GM23338 (cell line): ENCODE measurements around the gene KRTAP22-2. TPM values are rescaled to one million over a fixed set of nuclear protein-coding genes. Genes with fewer than 3 reads are reported as not detected.

Source experiments
- ATAC-seq: fragments of 200-7000 bp; cut with Tn5 transposase; 3 replicates; pipeline ENCODE4 v1.9.1; 2020
- DNase-seq: peaks from one replicate; pipeline ENCODE4 v3.0.0-alpha.2; 2015; ENCODE audit warnings: low spot score
- H2AFZ ChIP-seq: fragments of 200-600 bp; sonication (generic); 2 replicates; pipeline ENCODE4 v1.8.0; 2016; ENCODE audit warnings: antibody characterized with exemption, mild to moderate bottlenecking, moderate library complexity
- H3F3A ChIP-seq: fragments of 200-600 bp; sonication (generic); replicated peaks from 2 replicates; pipeline ENCODE4 v1.8.0; 2017; ENCODE audit warnings: antibody characterized with exemption, mixed run types, low read depth
- H3K27ac ChIP-seq: fragments of 200-600 bp; sonication (generic); 2 replicates; pipeline ENCODE4 v1.6.1; 2016; ENCODE audit warnings: low read depth
- H3K27me3 ChIP-seq: fragments of 200-600 bp; sonication (generic); 2 replicates; pipeline ENCODE4 v1.8.0; 2016; ENCODE audit warnings: mild to moderate bottlenecking, mixed run types, moderate library complexity; ENCODE audit not compliant: insufficient read depth
- H3K36me3 ChIP-seq: fragments of 200-600 bp; sonication (generic); 2 replicates; pipeline ENCODE4 v1.8.0; 2016; ENCODE audit warnings: mild to moderate bottlenecking; ENCODE audit not compliant: insufficient read depth
- H3K4me1 ChIP-seq: fragments of 200-600 bp; sonication (generic); 2 replicates; pipeline ENCODE4 v1.8.0; 2016; ENCODE audit warnings: mild to moderate bottlenecking, moderate library complexity; ENCODE audit not compliant: insufficient read depth
- H3K4me2 ChIP-seq: fragments of 200-600 bp; sonication (generic); 2 replicates; pipeline ENCODE4 v1.7.1; 2017; ENCODE audit warnings: mixed run types
- H3K4me3 ChIP-seq: fragments of 200-600 bp; sonication (generic); 2 replicates; pipeline ENCODE4 v1.6.1; 2016; ENCODE audit warnings: mixed run types
- H3K79me2 ChIP-seq: fragments of 200-600 bp; sonication (generic); replicated peaks from 2 replicates; pipeline ENCODE4 v1.8.0; 2017; ENCODE audit warnings: mild to moderate bottlenecking; ENCODE audit not compliant: insufficient read depth
- H3K9me2 ChIP-seq: fragments of 200-600 bp; sonication (generic); 2 replicates; pipeline ENCODE4 v1.8.0; 2017; ENCODE audit not compliant: insufficient read depth
- H4K20me1 ChIP-seq: fragments of 200-600 bp; sonication (generic); replicated peaks from 2 replicates; pipeline ENCODE4 v1.8.0; 2017; ENCODE audit warnings: mild to moderate bottlenecking; ENCODE audit not compliant: insufficient read depth
- H3K27ac Mint-ChIP-seq: 2 replicates; pipeline ENCODE4 v1.8.0; 2020; ENCODE audit warnings: inconsistent platforms, mild to moderate bottlenecking, moderate library complexity, mixed read lengths
- H3K27me3 Mint-ChIP-seq: 3 replicates; pipeline ENCODE4 v1.8.0; 2022; ENCODE audit warnings: low read depth, mild to moderate bottlenecking, moderate library complexity, mixed read lengths, inconsistent platforms; ENCODE audit not compliant: insufficient read depth, poor library complexity
- H3K36me3 Mint-ChIP-seq: 3 replicates; pipeline ENCODE4 v1.8.0; 2021; ENCODE audit warnings: low read depth, mild to moderate bottlenecking, inconsistent platforms, moderate library complexity, mixed read lengths
- H3K4me1 Mint-ChIP-seq: 3 replicates; pipeline ENCODE4 v1.8.0; 2020; ENCODE audit warnings: mild to moderate bottlenecking, inconsistent platforms, mixed read lengths
- H3K4me3 Mint-ChIP-seq: 3 replicates; pipeline ENCODE4 v1.8.0; 2021; ENCODE audit warnings: moderate library complexity, mild to moderate bottlenecking, inconsistent platforms, mixed read lengths
- H3K9me3 Mint-ChIP-seq: 3 replicates; pipeline ENCODE4 v1.8.0; 2020; ENCODE audit warnings: moderate library complexity, mild to moderate bottlenecking, inconsistent platforms, mixed read lengths
- CREB1 ChIP-seq: fragments of 250-450 bp; sonication (Bioruptor Pico); IDR thresholded peaks from 2 replicates; pipeline ENCODE4 v1.5.0; 2020; ENCODE audit warnings: low read depth, mild to moderate bottlenecking, moderate library complexity
- EZH2phosphoT487 ChIP-seq: fragments of 200-600 bp; sonication (generic); IDR thresholded peaks from one replicate; pipeline ENCODE4 v1.8.1; 2018; ENCODE audit warnings: antibody characterized with exemption; ENCODE audit not compliant: unreplicated experiment
- NANOG ChIP-seq: IDR thresholded peaks from 2 replicates; pipeline ENCODE4 v1.6.1; 2016; ENCODE audit warnings: antibody characterized with exemption, borderline replicate concordance
- STAT1 ChIP-seq: IDR thresholded peaks from one replicate; pipeline ENCODE4 v1.6.1; 2016; ENCODE audit warnings: antibody characterized with exemption; ENCODE audit not compliant: unreplicated experiment
- ZNF114 ChIP-seq: fragments of 250-450 bp; sonication (Bioruptor Pico); IDR thresholded peaks from 2 replicates; pipeline ENCODE4 v1.5.0; 2020; ENCODE audit warnings: mild to moderate bottlenecking, moderate library complexity
- ZNF331 ChIP-seq: fragments of 250-450 bp; sonication (Bioruptor Pico); IDR thresholded peaks from 2 replicates; pipeline ENCODE4 v1.5.0; 2020; ENCODE audit warnings: low read depth, mild to moderate bottlenecking, moderate library complexity
- ZNF462 ChIP-seq: fragments of 250-450 bp; sonication (Bioruptor Pico); IDR thresholded peaks from 2 replicates; pipeline ENCODE4 v1.5.0; 2020; ENCODE audit warnings: mild to moderate bottlenecking, moderate library complexity
- polyA plus RNA-seq: library from polyadenylated mRNA; unstranded; fragments of >200 nt; fragmentation: Nextera tagmentation; extraction: Ambion mirVana; gene quantifications from 2 replicates; pipeline ENCODE4 v1.2.1, GENCODE V29; 2016
- total RNA-seq: library from RNA; depleted of rRNA; stranded (reverse); fragments of >200 nt; shearing (Covaris generic); gene quantifications from 2 replicates; pipeline ENCODE4 v1.2.3, GENCODE V29; 2014

Gene KRTAP22-2
- total and polyA plus RNA-seq, 2 experiments from 2014 or later = not detected

GRCh38 chr21:30613836-30614235 lies 23.6 kb upstream of the KRTAP22-2 start, which contains the start of gene KRTAP6-1 (continued):
- TF ChIP-seq STAT1 (no peak), NANOG (no peak), CREB1 (CRISPR knock-in tag) (no peak), ZNF114 (CRISPR knock-in tag) (no peak), ZNF462 (CRISPR knock-in tag) (no peak), EZH2phosphoT487 (no peak)

GRCh38 chr21:30612132-30612531 lies 21.9 kb upstream of the KRTAP22-2 start:
- Histone ChIP-seq H3K4me2 (no peak overlapping the region), H3K79me2 (no peaks in the 10 kb centered on the region), H3K27me3 (no peaks in the 10 kb centered on the region), H3K27ac (no peak overlapping the region), H3F3A (no peaks in the 10 kb centered on the region), H3K36me3 (no peaks in the 10 kb centered on the region), H2AFZ (no peak overlapping the region), H3K4me1 (no peaks in the 10 kb centered on the region), H3K4me3 (no peak overlapping the region), H3K9me2 (no peaks in the 10 kb centered on the region), H4K20me1 (no peaks in the 10 kb centered on the region)
- no peak for DNase-seq
- Mint-ChIP-seq H3K27me3 (no peaks in the 10 kb centered on the region), H3K4me3 (no peak overlapping the region), H3K27ac (no peak overlapping the region), H3K36me3 (no peaks in the 10 kb centered on the region), H3K9me3 (peaks cover 7% of the 10 kb centered on the region; the same call in 2 of the 3 replicates), H3K4me1 (no peaks in the 10 kb centered on the region)
- ATAC-seq = no peak
- TF ChIP-seq ZNF331 (CRISPR knock-in tag) (no peak), EZH2phosphoT487 (no peak)
